B cell (primary cell): ENCODE results near the gene TUT7. TPM values are rescaled to one million over a fixed set of nuclear protein-coding genes. Genes with fewer than 3 reads are reported as not detected.
A peak's percentile ranks its signal among the peaks of the same experiment; 100 is the strongest.

Experiments used
- ATAC-seq: fragments of 200-7000 bp; cut with Tn5 transposase; one replicate; pipeline ENCODE4 v1.10.0; 2021; ENCODE audit warnings: low read depth, mild to moderate bottlenecking, moderate number of reproducible peaks, moderate library complexity
- CTCF ChIA-PET: fragments of 350-600 bp; sonication (Branson Sonifier 250); formaldehyde crosslinking; loops from one replicate; lab custom pipeline; 2021; ENCODE audit warnings: antibody characterized with exemption, inconsistent platforms; lab: Charles Lee
- POLR2A ChIA-PET: fragments of 350-600 bp; sonication (Branson Sonifier 250); formaldehyde crosslinking; loops from one replicate; lab custom pipeline; 2021; ENCODE audit warnings: antibody characterized with exemption; lab: Charles Lee
- DNase-seq: peaks from one replicate; pipeline ENCODE4 v3.0.0; 2013
- H2AFZ ChIP-seq: 2 replicates; pipeline ENCODE4 v1.6.1; 2012; ENCODE audit warnings: mild to moderate bottlenecking, low read depth, low read length; ENCODE audit not compliant: insufficient read depth, poor library complexity, severe bottlenecking
- H3K27ac ChIP-seq, 2 donors: 1 replicate in 1 of 2; 2 replicates in 1 of 2; pipeline ENCODE4 v1.5.1; 2012 to 2013; ENCODE audit warnings: low read length in 2 of 2, mild to moderate bottlenecking in 2 of 2, moderate library complexity in 1 of 2
- H3K27me3 ChIP-seq, 4 experiments: fragments of 200-600 bp in 1 of 4; sonication (generic) in 1 of 4; replicated peaks in 1 of 4; 1 replicate in 2 of 4; 2 replicates in 2 of 4; pipeline versions ENCODE4 v1.6.1 to v1.7.0; 2013 to 2016; ENCODE audit warnings: low read length in 3 of 4, mild to moderate bottlenecking in 2 of 4, mixed read lengths in 1 of 4, moderate library complexity in 1 of 4; ENCODE audit not compliant: insufficient read depth in 4 of 4, control insufficient read depth in 3 of 4; ENCODE audit errors: control extremely low read depth in 1 of 4
- H3K36me3 ChIP-seq, 2 experiments: replicated peaks in 1 of 2; 1 replicate in 1 of 2; 2 replicates in 1 of 2; pipeline versions ENCODE4 v1.6.1 to v1.7.1; 2013; ENCODE audit warnings: low read length in 1 of 2; ENCODE audit not compliant: insufficient read depth in 2 of 2, control insufficient read depth in 1 of 2; ENCODE audit errors: control extremely low read depth in 1 of 2, extremely low read depth in 1 of 2
- H3K4me1 ChIP-seq, 2 donors: fragments of 200-600 bp in 1 of 2; sonication (generic) in 1 of 2; 1 replicate in 1 of 2; 2 replicates in 1 of 2; pipeline versions ENCODE4 v1.5.1 to v1.6.1; 2013 to 2017; ENCODE audit warnings: low read length in 2 of 2; ENCODE audit not compliant: control insufficient read depth in 2 of 2, insufficient read depth in 2 of 2
- H3K4me2 ChIP-seq: replicated peaks from 2 replicates; pipeline ENCODE3; 2012; ENCODE audit warnings: mild to moderate bottlenecking, low read depth, low read length; ENCODE audit not compliant: poor library complexity, severe bottlenecking
- H3K4me3 ChIP-seq, 5 experiments: fragments of 200-600 bp in 1 of 5; sonication (generic) in 1 of 5; 1 replicate in 3 of 5; 2 replicates in 2 of 5; pipeline versions ENCODE4 v1.5.1 to v1.7.0; 2011 to 2016; ENCODE audit warnings: low read length in 4 of 5, mild to moderate bottlenecking in 4 of 5, low read depth in 2 of 5, control low read depth in 1 of 5, moderate library complexity in 1 of 5; ENCODE audit not compliant: insufficient read depth in 1 of 5; ENCODE audit errors: control extremely low read depth in 1 of 5, extremely low read depth in 1 of 5
- H3K79me2 ChIP-seq: fragments of 200-600 bp; sonication (generic); one replicate; pipeline ENCODE4 v1.6.0; 2016; ENCODE audit warnings: low read length; ENCODE audit not compliant: control insufficient read depth, insufficient read depth
- H3K9ac ChIP-seq: fragments of 200-600 bp; sonication (generic); 2 replicates; pipeline ENCODE4 v1.6.1; 2017; ENCODE audit warnings: mild to moderate bottlenecking, low read length, moderate library complexity
- H3K9me3 ChIP-seq, 3 donors: one replicate each; pipeline versions ENCODE4 v1.6.1 to v1.7.1; 2013; ENCODE audit warnings: low read length in 2 of 3; ENCODE audit not compliant: control insufficient read depth in 2 of 3, insufficient read depth in 1 of 3; ENCODE audit errors: control extremely low read depth in 1 of 3
- H4K20me1 ChIP-seq: 2 replicates; pipeline ENCODE4 v1.6.0; 2012; ENCODE audit warnings: mild to moderate bottlenecking, low read length; ENCODE audit not compliant: insufficient read depth, control insufficient read depth, poor library complexity, severe bottlenecking
- H3K27ac Mint-ChIP-seq: one replicate; pipeline ENCODE4 v1.8.0; 2021; ENCODE audit warnings: mixed read lengths
- H3K27me3 Mint-ChIP-seq: one replicate; pipeline ENCODE4 v1.8.0; 2021; ENCODE audit warnings: mixed read lengths
- H3K4me1 Mint-ChIP-seq: one replicate; pipeline ENCODE4 v1.8.0; 2021; ENCODE audit warnings: mixed read lengths
- H3K4me3 Mint-ChIP-seq: one replicate; pipeline ENCODE4 v1.8.0; 2021; ENCODE audit warnings: mixed read lengths
- H3K9me3 Mint-ChIP-seq: one replicate; pipeline ENCODE4 v1.8.0; 2022; ENCODE audit warnings: mixed read lengths; ENCODE audit not compliant: insufficient read depth
- CTCF ChIP-seq: fragments of 200-600 bp; IDR thresholded peaks from one replicate; pipeline ENCODE4 v1.8.0; 2022; ENCODE audit warnings: antibody characterized with exemption, mild to moderate bottlenecking
- EZH2 ChIP-seq: IDR thresholded peaks from 2 replicates; pipeline ENCODE4 v1.6.1; 2012; ENCODE audit warnings: borderline replicate concordance, low read depth, mild to moderate bottlenecking, moderate library complexity, low read length; ENCODE audit not compliant: insufficient read depth, poor library complexity, severe bottlenecking
- WGBS: methylation state at CpG from one replicate; pipeline ENCODE4 v1.1.5; 2013; ENCODE audit warnings: missing lambda C conversion rate; ENCODE audit not compliant: insufficient coverage; 5-methylcytosine and 5-hydroxymethylcytosine counted together
- intact Hi-C: fragments of 100-400 bp; cut with micrococcal nuclease; formaldehyde crosslinking; loops from one replicate; pipeline ENCODE4 v1.10.0; 2022
- polyA plus RNA-seq: library from polyadenylated mRNA; depleted of rRNA; stranded (reverse); fragments of >200 nt; gene quantifications from 2 replicates; pipeline ENCODE4 v1.2.3, GENCODE V29; 2012
- total RNA-seq, 2 donors: library from RNA; stranded (reverse); fragments of 120-200 nt in 1 of 2; gene quantifications; 1 replicate in 1 of 2; 2 replicates in 1 of 2; pipeline versions ENCODE4 v1.2.3 to v1.2.4, GENCODE V29; 2013 to 2022

Gene TUT7
- total and polyA plus RNA-seq, 2 donors (not counting 1 experiment from before 2014, with no cell fraction given), result 18.3 to 70.7 TPM

GRCh38 chr9:86279839-86280238 lies 74.4 kb downstream of the TUT7 start:
- 100% methylated on average over 2 of the region's 3 CpGs for WGBS
- intact Hi-C loops, result loop anchor here (5.0 kb wide), 1 partner anchor 473 kb away; no protein-coding TSS in a partner anchor
- peaks cover 27% of the 10 kb centered on the region for H3K4me1 Mint-ChIP-seq
- no peaks in the 10 kb centered on the region for H3K27me3 Mint-ChIP-seq
- no peak overlapping the region for H2AFZ ChIP-seq
- ATAC-seq, result no peak
- no peaks in the 10 kb centered on the region for H3K27me3 ChIP-seq
- no peaks in the 10 kb centered on the region for H3K9me3 ChIP-seq
- no peak overlapping the region for H3K9ac ChIP-seq
- H3K36me3 ChIP-seq, result peaks cover 0 to 2% of the 10 kb centered on the region in 2 experiments
- H3K27ac ChIP-seq, result no peak overlapping the region
- ChIA-PET CTCF (no interaction called here), POLR2A (no interaction called here)
- H3K4me3 ChIP-seq, result no peak overlapping the region
- peaks cover 44% of the 10 kb centered on the region for H3K79me2 ChIP-seq
- H3K4me2 ChIP-seq, result no peak overlapping the region
- peaks cover 43% of the 10 kb centered on the region for H4K20me1 ChIP-seq
- peak overlapping the region; percentile 58 for H3K4me3 Mint-ChIP-seq
- no peaks in the 10 kb centered on the region for H3K9me3 Mint-ChIP-seq
- no peak for TF ChIP-seq EZH2
- no peak for TF ChIP-seq CTCF
- no peak for DNase-seq
- peaks cover 11 to 14% of the 10 kb centered on the region in 2 donors for H3K4me1 ChIP-seq
- H3K27ac Mint-ChIP-seq, result peak overlapping the region; percentile 64

- TF ChIP-seq CTCF (no peak), EZH2 (no peak)
- no peak overlapping the region for H3K9ac ChIP-seq
- ATAC-seq (no peak), DNase-seq (no peak)
- H3K27ac ChIP-seq, result no peak overlapping the region
- no CpG with 5 or more reads among the region's 1 CpG for WGBS
- ChIA-PET CTCF (no interaction called here), POLR2A (no interaction called here)
- Mint-ChIP-seq H3K4me3 (no peak overlapping the region), H3K4me1 (peaks cover 18% of the 10 kb centered on the region), H3K27me3 (no peaks in the 10 kb centered on the region), H3K27ac (no peak overlapping the region), H3K9me3 (no peaks in the 10 kb centered on the region)
- H2AFZ ChIP-seq, result no peak overlapping the region
- H3K4me3 ChIP-seq, result no peak overlapping the region
- peaks cover 7 to 10% of the 10 kb centered on the region in 2 experiments for H3K36me3 ChIP-seq
- no peaks in the 10 kb centered on the region for H3K27me3 ChIP-seq
- peaks cover 43% of the 10 kb centered on the region for H4K20me1 ChIP-seq
- H3K4me1 ChIP-seq, result peaks cover 5 to 6% of the 10 kb centered on the region in 2 donors
- no peak overlapping the region for H3K4me2 ChIP-seq
- intact Hi-C loops, result no loop called here
- peaks cover 44% of the 10 kb centered on the region for H3K79me2 ChIP-seq
- no peaks in the 10 kb centered on the region for H3K9me3 ChIP-seq
Observed at GRCh38 chr9:86277072-86277471, 77.1 kb downstream of the TUT7 start.
